ENCODE data around the gene SPATA33. TPM values are rescaled to one million over a fixed set of nuclear protein-coding genes. Genes with fewer than 3 reads are reported as not detected.

The SPATA33 gene
- total and polyA plus RNA-seq, 10 of the 15 experiments (the other 5 are each of a cell fraction or from before 2014, with no cell fraction given): 1.1 to 15.8 (median 7.6) TPM

- no peak for TF ChIP-seq REST (IDR thresholded peaks at IDR 0.05; ENCODE audit: low read depth, low read length)
- TF ChIP-seq RELA (IDR thresholded peaks at IDR 0.05; ENCODE audit: borderline replicate concordance, partially characterized antibody): peak; percentile 96
- no peak for TF ChIP-seq CEBPZ (IDR thresholded peaks at IDR 0.05; ENCODE audit: low read depth, low read length)
- no peak for TF ChIP-seq GABPA (IDR thresholded peaks at IDR 0.05; ENCODE audit: low read depth)
- TF ChIP-seq CUX1 (IDR thresholded peaks at IDR 0.05; ENCODE audit: insufficient replicate concordance, low read depth, low read length): no peak
- peak; percentile 45; the same call in 1 of the 2 replicates for TF ChIP-seq BRCA1 (IDR thresholded peaks at IDR 0.05; ENCODE audit: low read depth, low read length)
- no peak for TF ChIP-seq FOXM1 (IDR thresholded peaks at IDR 0.05; ENCODE audit: low read depth, low read length)
- no peak for TF ChIP-seq ZNF384 (IDR thresholded peaks at IDR 0.05; ENCODE audit: borderline replicate concordance, low read depth, low read length)
- TF ChIP-seq TCF7 (IDR thresholded peaks at IDR 0.05; ENCODE audit: borderline replicate concordance): no peak
- TF ChIP-seq STAT1 (conservative IDR thresholded peaks at IDR 0.05): 0 out of 2 replicates have a peak, but pooled peaks have one; percentile 49
- no peak for TF ChIP-seq ZNF24 (IDR thresholded peaks at IDR 0.05)
- no peak for TF ChIP-seq KAT2A (conservative IDR thresholded peaks at IDR 0.05; ENCODE audit: control insufficient read depth, low read depth, low read length)
- TF ChIP-seq SIN3A (IDR thresholded peaks at IDR 0.05; ENCODE audit: low read depth, low read length): peak; percentile 90
- peak; percentile 64 for TF ChIP-seq KLF5 (IDR thresholded peaks at IDR 0.05; ENCODE audit: partially characterized antibody)
- TF ChIP-seq NKRF (conservative IDR thresholded peaks at IDR 0.05): 0 out of 2 replicates have a peak, but pooled peaks have one; percentile 38
- TF ChIP-seq POLR2AphosphoS5 (IDR thresholded peaks at IDR 0.05; ENCODE audit: low read length): no peak
These were observed 42.5 kb downstream of the SPATA33 start (continued) for GRCh38 chr16:89700100-89700648.

Data from GM12878 (cell line).